ENCODE results near the gene MOV10.
A peak's percentile ranks its signal among the peaks of the same experiment; 100 is the strongest.
"Not testable (repeated sequence)": the region's sequence is repeated elsewhere in the genome, so short reads cannot be mapped to it uniquely, and the experiment has no call there.

MOV10 gene, protein sequence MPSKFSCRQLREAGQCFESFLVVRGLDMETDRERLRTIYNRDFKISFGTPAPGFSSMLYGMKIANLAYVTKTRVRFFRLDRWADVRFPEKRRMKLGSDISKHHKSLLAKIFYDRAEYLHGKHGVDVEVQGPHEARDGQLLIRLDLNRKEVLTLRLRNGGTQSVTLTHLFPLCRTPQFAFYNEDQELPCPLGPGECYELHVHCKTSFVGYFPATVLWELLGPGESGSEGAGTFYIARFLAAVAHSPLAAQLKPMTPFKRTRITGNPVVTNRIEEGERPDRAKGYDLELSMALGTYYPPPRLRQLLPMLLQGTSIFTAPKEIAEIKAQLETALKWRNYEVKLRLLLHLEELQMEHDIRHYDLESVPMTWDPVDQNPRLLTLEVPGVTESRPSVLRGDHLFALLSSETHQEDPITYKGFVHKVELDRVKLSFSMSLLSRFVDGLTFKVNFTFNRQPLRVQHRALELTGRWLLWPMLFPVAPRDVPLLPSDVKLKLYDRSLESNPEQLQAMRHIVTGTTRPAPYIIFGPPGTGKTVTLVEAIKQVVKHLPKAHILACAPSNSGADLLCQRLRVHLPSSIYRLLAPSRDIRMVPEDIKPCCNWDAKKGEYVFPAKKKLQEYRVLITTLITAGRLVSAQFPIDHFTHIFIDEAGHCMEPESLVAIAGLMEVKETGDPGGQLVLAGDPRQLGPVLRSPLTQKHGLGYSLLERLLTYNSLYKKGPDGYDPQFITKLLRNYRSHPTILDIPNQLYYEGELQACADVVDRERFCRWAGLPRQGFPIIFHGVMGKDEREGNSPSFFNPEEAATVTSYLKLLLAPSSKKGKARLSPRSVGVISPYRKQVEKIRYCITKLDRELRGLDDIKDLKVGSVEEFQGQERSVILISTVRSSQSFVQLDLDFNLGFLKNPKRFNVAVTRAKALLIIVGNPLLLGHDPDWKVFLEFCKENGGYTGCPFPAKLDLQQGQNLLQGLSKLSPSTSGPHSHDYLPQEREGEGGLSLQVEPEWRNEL

DNA sequence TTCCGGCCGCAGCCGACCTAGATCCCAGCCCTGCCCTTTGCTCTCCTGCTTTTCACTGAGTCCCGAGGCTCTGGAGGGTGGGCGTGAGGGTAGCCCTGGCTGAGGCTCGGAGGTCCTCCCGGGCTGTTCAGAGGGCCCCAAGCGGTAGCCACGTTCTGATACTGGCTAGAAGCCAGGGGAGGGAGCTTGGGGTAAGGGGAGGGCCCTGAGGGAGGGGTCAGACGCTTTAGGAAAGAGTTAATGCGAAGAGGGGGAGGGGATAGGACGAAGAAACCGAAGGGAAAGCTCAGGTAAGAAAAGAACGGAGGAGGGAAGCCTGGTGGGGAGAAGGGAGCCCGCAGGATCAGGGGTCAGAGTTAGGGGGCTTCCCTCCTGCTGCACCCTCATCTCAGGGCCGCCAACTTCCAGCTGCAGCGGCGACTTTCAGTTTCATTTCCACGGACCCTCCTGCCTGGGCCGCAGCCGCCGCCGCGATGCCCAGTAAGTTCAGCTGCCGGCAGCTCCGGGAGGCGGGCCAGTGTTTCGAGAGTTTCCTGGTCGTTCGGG lies at the start of gene MOV10:
Gene MOV10 (plus strand): TSS at position 220 of the 546 bp plus-strand sequence. CDS start 254 bp downstream, at position 474.
- DNase-seq, result peak; percentile 85

DNA sequence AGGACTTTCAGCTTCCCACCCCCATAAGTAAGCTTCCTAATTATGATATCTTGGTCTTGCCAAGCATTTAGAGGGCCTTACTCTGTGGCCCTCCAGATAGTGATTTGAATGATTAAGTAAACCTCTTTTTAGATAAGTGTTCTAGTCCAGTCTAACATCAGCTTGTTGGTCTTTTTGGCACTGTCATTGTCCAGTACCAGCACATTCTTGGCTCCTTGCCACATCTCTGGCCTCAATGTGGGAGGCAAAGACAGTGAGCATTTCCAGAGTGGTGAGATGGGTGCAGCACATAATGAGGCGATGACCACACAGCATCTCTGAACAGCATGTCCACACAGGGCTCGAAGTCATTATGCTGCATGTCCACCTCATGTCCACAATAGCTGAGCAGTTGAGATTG lies 48.8 kb upstream of the MOV10 start:
- DNase-seq, result no peak

DNA sequence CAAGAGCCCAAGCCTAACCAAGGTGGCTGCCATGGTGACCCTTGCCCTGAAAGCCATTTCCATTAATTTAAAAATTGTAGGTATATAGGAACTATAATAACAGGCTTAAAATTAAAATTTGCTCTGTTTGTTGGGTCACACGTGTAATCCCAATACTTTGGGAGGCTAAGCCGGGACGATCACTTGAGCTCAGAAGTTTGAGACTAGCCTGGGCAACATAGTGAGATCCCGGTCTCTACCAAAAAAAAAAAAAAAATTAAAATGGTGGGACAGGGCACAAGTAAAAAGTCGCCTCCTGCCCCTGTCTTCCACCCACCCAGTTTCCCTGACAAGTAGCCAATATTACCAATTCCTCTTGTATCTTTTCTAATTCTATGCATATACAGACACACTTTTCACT lies 48.3 kb upstream of the MOV10 start:
- DNase-seq, result no peak

DNA sequence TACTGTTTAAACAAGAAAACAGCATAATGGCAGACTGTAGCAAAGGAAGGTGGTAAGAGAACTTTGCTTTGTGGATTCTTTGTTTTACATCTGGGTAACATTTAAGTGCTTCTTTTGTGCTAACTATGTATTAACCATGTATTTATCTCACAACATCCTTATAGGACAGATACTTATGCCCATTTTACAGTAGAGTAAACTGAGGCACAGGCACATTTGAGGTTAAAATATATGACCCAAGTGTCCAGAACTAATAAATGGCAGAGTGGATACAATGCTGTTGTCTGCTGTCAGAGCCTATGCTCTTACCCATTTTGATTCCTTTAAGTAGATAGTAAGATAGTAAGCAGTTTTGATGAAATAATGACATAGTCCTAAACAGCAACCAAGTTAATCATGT lies 47.6 kb upstream of the MOV10 start:
- DNase-seq, result no peak

DNA sequence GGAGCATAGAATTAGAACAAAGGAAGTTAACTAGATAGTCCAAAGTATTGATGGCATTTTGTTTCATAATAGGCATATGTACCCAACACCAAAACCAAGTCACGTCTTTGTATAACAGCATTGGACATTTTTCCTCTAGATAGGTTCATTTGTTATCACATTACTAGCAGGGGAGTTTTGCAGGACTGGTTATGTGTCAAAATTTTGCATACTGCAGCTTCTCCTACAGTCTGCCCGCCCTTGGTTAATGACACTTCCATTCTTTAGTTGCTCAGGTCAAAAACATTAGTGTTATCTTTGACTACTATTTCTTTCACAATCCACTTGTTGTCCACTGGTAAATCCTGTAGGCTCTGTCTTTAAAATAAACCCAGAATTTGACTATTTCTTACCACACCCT lies 45.9 kb upstream of the MOV10 start:
- no peak for DNase-seq

DNA sequence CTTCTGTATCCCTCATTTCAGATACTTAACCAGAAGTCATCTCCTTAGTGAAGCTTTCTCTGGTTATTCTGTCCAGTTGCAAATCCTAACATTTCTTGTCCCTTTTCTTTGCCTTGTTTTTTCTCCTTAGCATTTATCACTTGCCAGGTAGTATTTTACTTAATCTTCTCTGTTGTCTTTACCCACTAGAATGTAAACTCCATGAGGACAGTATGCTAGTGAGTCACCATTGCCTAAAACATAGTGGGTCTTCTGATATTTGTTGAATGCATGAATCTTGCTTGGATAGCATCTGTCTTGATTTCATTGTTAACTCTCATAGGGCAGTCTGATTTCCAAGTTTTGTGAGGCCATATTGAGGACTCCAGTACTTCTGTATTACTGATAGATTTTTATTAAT lies 45.2 kb upstream of the MOV10 start:
- no peak for DNase-seq

DNA sequence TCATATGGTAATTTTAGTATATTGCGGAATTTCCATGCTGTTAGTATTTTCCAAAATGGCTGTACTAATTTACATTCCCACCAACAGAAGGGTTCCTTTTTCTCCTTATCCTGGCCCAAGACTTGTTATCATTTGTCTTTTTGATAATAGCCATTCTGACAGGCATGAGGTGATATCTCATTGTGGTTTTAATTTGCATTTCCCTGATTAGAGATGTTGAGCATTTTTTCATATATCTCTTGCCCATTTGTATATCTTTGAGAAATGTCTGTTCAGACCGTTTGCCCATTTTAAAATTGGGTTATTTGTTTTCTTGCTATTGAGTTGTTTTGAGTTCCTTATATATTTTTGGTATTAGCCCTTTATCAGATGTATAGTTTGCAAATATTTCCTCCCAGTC lies 40.8 kb upstream of the MOV10 start:
- DNase-seq, result no peak

DNA sequence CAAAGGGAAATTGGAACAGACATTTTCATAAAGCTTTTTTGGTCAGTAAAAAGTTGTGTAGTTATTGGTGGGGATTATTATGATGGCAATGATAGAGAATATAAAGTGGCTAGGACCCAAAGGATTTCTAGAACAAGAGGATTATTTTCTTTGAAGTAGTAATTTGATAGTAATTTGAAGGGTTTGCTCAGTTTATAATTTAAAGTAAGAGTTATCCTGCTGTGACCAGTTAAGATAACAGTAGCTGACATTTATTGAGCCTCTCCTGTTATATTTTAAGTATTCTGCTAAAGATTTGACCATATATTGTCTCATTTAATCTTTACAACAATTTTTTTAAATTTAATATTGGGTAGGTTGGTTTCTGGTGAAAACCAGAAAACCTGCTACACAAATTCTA lies 40.1 kb upstream of the MOV10 start:
- no peak for DNase-seq

DNA sequence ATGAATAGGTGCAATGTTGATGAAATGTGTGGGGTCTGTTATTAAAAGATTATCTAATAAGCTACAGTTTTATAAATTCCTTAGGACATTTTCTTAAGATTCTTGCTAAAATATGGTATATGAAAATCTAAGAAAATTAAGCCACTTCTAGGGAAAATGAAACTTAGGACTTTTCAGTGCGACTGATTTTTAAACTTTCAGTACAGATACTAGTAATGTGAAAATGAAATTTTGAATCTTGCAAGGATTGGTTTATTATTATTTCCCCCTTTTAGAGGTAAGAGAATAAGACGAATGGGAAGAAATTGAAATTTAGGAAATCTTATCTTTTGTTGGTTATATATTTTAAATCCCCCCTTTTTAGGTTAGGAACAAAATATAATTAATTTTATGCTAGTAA lies 38.4 kb upstream of the MOV10 start:
- no peak for DNase-seq

DNA sequence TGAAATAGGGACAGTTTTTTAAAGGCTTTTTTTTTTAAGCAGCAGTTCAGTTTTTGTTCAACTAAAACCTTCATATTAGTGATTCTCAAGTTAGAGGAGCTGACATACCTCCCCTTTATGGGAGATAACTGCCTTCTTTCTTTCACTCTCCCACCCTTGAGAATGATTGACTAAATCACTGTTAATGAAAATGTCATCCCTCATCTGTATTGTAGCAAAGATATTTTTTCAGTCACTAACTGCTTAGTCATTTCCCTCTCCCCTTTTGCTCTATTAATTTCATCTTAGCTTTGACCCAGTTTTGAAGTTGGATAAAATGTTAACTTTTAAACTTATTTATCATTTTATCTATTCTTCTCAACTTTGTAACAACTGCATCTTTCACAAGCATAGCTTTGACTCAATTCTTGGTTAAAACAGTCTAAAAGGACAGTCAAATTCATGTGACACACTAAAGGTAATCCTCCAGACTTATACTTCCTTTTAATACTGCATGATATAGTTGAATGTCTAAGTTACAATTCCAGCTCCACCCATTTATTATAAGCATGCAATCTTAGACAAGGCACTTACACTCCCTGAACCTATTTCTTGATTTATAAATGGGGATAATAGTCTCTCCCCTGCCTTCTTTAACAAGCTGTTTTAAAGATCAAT lies 37.7 kb upstream of the MOV10 start:
- no peak for DNase-seq

DNA sequence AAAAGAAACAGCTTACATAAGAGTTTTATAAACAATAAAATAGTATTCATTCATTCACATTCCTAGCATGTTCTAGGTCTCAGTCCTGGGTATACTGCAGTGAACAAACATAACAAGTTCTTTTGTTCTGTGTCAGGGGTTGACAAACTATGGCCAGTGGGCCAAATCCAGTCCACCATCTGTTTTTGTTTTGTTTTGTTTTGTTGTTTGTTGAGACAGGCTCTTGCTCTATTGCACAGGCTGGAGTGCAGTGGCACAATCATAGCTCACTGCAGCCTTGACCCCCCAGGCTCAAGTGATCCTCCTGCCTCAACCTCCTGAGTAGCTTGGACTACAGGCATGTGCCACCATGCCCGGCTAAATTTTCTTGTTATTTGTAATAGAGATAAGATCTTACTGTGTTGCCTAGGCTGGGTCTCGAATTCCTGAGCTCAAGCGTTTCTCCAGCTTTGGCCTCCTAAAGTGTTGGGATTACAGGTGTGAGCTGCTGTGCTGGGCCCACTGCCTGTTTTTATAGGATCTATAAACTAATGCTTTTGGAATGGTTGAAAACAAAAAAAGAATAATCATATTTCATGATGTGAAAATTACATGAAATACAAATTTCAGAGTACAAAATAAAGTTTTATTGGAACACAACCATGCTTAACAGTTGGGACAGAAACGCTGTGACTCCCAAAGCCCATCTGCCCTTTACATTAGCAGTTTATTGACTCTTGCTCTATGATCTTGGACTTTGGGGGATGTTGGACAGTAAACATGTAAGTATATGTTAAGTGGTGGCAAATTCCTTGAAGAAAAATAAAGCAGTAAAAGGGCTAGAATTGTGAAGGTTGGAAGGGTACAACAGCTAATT lies 37.0 kb upstream of the MOV10 start:
- no peak for DNase-seq

DNA sequence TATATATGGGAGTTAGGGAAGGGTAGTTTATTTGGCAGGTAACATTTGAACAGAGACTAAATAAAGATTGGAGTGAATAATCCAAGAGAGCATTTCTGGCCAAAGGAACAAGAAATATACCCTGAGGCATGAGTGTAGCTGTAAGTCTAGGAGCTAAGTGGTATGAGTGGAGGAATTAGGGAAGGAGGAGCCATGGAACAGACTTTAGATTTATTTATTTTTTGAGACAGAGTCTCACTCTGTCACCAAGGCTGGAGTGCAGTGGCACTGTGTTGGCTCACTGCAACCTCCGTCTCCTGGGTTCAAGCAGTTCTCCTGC lies 36.4 kb upstream of the MOV10 start:
- DNase-seq, result no peak

DNA sequence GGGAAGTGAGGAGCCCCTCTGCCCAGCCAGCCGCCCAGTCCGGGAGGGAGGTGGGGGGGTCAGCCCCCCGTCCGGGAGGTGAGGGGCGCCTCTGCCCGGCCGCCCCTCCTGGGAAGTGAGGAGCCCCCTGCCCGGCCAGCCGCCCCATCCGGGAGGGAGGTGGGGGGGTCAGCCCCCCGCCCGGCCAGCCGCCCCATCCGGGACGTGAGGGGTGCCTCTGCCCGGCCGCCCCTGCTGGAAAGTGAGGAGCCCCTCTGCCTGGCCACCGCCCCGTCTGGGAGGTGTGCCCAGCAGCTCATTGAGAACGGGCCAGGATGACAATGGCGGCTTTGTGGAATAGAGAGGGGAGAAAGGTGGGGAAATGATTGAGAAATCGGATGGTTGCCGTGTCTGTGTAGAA lies 34.0 kb upstream of the MOV10 start:
- DNase-seq, result not testable (repeated sequence)

DNA sequence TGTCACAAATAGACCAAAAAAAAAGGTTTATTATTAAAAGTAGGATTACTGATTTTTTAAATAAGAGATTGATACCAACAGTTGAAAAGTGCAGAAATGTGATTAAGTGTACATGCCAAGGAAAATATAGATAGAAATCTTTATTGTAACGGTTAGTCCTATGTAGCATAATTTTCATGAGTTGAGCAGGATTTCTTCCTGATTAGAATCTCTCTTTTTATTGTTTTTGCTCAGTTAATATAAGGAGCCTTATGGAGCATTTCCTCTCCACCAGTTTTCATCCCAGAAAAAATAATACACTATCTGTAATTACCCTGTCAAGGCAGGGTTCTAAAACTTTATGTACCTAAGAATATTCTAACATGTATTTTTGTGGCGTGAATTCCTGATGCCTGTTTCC lies 31.4 kb upstream of the MOV10 start:
- DNase-seq, result no peak

DNA sequence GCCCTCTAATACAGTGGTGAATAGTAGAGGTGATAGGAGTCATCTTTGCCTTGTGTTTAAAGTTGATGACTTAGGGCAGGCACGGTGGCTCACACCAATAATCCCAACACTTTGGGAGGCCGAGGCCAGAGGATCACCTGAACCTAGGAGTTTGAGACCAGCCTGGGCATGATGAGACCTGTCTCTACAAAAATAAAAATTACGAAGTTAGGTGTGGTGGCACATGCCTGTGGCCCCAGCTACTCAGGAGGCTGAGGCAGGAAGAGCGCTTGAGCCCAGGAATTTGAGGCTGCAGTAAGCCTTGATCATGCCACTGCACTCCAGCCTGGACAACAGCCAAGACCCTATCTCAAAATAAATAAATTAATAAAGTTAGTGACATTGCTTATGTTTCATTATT lies 28.2 kb upstream of the MOV10 start:
- DNase-seq, result no peak

DNA sequence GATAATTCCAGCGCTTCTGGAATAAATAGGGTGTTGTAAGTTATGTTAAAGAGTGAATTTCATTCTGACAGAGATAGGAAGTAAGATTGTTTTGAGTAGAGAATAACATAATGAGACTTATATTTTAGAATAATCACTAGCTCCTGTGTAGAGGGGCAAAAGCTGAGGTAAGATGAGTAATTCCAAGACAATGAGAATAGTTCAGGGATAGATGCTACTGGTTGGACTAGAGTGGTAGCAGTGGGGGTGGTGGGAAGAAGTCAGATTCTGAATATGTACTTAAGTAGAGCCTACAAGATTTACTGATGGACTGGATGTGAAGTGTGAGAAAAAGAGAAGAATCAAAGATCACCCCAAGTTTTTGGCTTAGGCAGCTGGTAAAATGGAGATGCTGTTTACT lies 23.3 kb upstream of the MOV10 start:
- peak; percentile 15 for DNase-seq

DNA sequence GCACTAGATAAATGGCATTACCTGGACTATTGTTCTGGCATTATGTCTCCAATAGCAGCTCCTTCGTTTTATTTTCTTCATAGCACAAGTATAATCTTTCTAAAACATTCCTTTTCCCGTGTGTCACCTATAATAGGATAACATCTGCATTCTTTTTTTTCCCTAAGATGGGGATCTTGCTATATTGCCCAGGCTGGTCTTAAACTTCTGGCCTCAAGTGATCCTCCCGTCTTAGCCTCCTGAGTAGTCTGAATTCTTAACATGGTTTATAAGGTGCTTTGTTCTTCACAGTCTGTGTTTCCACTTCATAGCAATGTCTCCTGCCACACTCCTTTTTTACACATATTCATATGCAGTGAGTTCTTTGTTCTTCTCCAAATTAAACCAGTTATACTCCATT lies 8.6 kb upstream of the MOV10 start:
- DNase-seq, result no peak

DNA sequence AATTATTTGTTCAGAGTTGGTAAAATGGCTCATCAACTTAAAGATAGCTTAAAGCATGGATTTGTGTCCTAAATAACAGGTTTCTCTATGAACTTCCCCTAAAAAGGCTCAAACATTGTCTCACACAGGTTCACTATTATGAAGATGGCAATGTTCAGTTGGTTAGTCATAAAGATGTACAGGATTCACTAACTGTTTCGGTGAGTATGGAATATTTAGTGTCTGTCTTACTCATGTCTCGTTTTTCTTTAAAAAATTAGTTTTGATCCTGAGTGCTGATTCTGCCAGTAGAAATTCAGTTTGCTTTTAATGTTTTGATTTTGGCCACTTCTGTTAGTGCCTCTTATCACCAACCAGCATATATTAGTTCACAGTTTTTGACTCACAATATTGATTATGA lies 7.5 kb upstream of the MOV10 start:
- no peak for DNase-seq

DNA sequence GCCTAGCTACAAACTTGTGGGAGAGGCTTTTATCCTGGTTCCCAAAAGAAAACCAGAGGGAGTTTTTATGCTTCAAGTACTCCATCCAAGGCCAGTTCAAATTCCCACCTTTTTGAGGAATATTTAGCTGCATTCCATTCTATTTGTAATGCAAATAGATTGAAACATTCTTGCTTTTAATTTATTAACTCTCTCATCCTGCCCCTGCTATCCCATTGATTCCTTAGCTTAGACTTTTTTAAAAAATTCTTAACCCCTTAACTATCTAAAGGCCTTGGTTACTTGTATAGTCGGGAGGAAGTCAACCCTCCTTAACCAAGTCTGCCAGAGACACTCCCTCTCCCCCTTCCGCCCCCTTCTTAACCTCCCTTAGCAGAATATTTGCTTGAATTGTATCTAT lies 2.5 kb upstream of the MOV10 start:
- no peak for DNase-seq

DNA sequence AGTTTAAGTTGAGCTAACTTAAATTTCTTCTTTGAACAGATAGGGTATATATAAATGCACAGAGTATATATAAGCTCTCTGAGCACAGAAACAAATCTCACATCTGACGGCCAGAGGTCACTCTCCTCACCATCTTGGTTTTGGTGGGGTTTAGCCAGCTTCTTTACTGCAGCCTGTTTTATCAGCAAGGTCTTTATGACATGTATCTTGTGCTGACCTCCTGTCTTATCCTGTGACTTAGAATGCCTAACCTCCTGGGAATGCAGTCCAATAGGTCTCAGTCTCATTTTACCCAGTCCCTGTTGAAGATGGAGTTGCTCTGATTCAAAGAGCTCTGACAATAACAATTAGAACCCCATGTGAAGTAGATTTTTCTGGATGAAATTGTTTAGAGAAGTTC lies 1.6 kb upstream of the MOV10 start:
- no peak for DNase-seq

DNA sequence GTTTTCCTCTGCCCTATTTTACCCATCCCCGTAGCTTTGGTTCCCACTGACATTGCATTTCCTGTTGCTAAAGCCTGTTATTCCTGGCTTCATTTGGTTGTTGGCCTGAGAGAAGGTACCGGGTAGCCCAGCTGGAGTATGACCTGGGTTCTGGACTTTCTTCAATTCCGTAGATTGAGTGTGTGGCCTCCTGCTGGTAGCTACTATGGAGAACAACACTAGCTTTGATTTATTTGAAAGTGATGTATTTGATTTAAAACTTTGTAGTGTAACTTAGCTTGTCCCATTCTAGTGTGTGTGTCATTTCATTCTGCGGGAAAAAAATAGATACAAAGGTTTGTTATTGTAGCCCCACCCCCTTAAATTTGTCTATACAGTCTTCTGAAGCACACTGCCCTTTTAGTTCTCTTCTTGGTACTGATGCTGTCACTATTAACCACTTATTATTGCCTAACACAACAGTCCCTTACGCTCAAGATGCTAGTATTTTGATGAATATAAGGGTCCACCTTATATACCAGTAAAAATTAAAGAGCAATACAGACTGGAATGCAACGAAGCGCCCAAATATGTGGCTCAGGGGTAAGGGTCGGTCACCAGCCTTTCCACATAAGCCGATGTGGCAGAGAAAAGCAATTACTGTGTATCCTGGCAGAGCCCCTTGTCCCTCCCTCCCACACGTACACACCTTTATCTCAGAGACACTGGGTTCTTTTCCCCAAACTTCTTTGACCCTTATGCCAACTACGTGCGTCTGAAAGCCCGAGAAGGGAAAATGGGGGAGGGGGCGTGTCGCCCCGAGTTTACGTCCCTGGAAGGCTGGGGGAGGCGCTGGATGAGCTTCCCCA lies 643 bp upstream of the MOV10 start:
- peak; percentile 55 for DNase-seq
